Epithelial cell of prostate (primary cell): ENCODE results near the gene C4B.
"Not testable (repeated sequence)": the region's sequence is repeated elsewhere in the genome, so short reads cannot be mapped to it uniquely, and the experiment has no call there.

Experiments
- DNase-seq: peaks from one replicate; pipeline ENCODE4 v3.0.0-alpha.2; 2011; ENCODE audit warnings: low read depth, low spot score
- H3K27ac ChIP-seq: fragments of 450-650 bp; 2 replicates; pipeline ENCODE4 v1.5.1; 2017; ENCODE audit warnings: mild to moderate bottlenecking

C4B gene

GRCh38 chr6:32014547-32014946 is at the start of gene C4B:
Gene C4B (plus strand): TSS chr6:32014795. CDS start chr6:32014846, 51 bp downstream.
- not testable (repeated sequence) for DNase-seq, H3K27ac ChIP-seq

- DNase-seq = no peak
- H3K27ac ChIP-seq = no peak overlapping the region
Measured at GRCh38 chr6:31965700-31966099, 48.9 kb upstream of the C4B start.

GRCh38 chr6:31966506-31966905 is 48.1 kb upstream of the C4B start:
- DNase-seq = no peak

GRCh38 chr6:31966997-31967925 is 47.3 kb upstream of the C4B start:
- no peak overlapping the region for H3K27ac ChIP-seq
- no peak for DNase-seq

More at GRCh38 chr6:31966506-31966905, 48.1 kb upstream of the C4B start:
- H3K27ac ChIP-seq = no peak overlapping the region

- no peak overlapping the region for H3K27ac ChIP-seq
- DNase-seq = no peak
Measured at GRCh38 chr6:31967926-31968320, 46.7 kb upstream of the C4B start.

- no peak for DNase-seq
- no peak overlapping the region for H3K27ac ChIP-seq
Measured at GRCh38 chr6:31968326-31968725, 46.3 kb upstream of the C4B start.

GRCh38 chr6:31968791-31969711 is 45.5 kb upstream of the C4B start:
- no peak for DNase-seq
- no peak overlapping the region for H3K27ac ChIP-seq

- no peak for DNase-seq
- H3K27ac ChIP-seq = no peak overlapping the region
Measured at GRCh38 chr6:31969712-31970603, 44.6 kb upstream of the C4B start.

GRCh38 chr6:31970604-31971271 is 43.9 kb upstream of the C4B start:
- no peak for DNase-seq

GRCh38 chr6:31971279-31971992 is 43.2 kb upstream of the C4B start:
- DNase-seq = no peak
- H3K27ac ChIP-seq = peak overlapping the region; percentile 97

More at GRCh38 chr6:31970604-31971271, 43.9 kb upstream of the C4B start:
- peak overlapping the region; percentile 97 for H3K27ac ChIP-seq

- peak; percentile 95 for DNase-seq
- peak within 1 kb of the TSS; percentile 97 for H3K27ac ChIP-seq
Measured at GRCh38 chr6:31971993-31972708, 42.4 kb upstream of the C4B start, which contains the start of gene DXO. Gene DXO (minus strand): TSS chr6:31972138. CDS start chr6:31971675, 463 bp downstream.

- peak overlapping the region; percentile 97 for H3K27ac ChIP-seq
- DNase-seq = no peak
Measured at GRCh38 chr6:31972709-31973350, 41.8 kb upstream of the C4B start.

GRCh38 chr6:31976065-31976464 is 38.5 kb upstream of the C4B start:
- not testable (repeated sequence) for H3K27ac ChIP-seq, DNase-seq

GRCh38 chr6:31977816-31978431 is 36.7 kb upstream of the C4B start:
- H3K27ac ChIP-seq = no peak overlapping the region
- DNase-seq = no peak

GRCh38 chr6:31978831-31979230 is 35.8 kb upstream of the C4B start:
- H3K27ac ChIP-seq = no peak overlapping the region
- DNase-seq = no peak

- H3K27ac ChIP-seq = no peak overlapping the region
Measured at GRCh38 chr6:31979238-31979898, 35.2 kb upstream of the C4B start.

More at GRCh38 chr6:31979238-31979898, 35.2 kb upstream of the C4B start:
- no peak for DNase-seq
